Upper lobe of left lung (tissue), 4 donors: ENCODE results near the gene RBBP4.

ENCODE experiments used
- CTCF ChIP-seq, 6 experiments: fragments of 450-650 bp in 4 of 6; fragments of 200-600 bp in 2 of 6; sonication (generic) in 2 of 6; IDR thresholded peaks; one replicate each; pipeline ENCODE4 v1.5.1; 2016 to 2019; ENCODE audit warnings: antibody characterized with exemption in 6 of 6
- POLR2A ChIP-seq, 4 donors: fragments of 450-650 bp; IDR thresholded peaks; one replicate each; pipeline ENCODE4 v1.5.1; 2016 to 2017; ENCODE audit warnings: antibody characterized with exemption in 4 of 4, mild to moderate bottlenecking in 2 of 4
- POLR2AphosphoS5 ChIP-seq, 2 donors: sonication (generic); formaldehyde crosslinking; IDR thresholded peaks; one replicate each; pipeline ENCODE4 v1.5.1; 2017; ENCODE audit warnings: antibody characterized with exemption in 2 of 2

GRCh38 chr1:32714277-32714676, 63.3 kb downstream of the RBBP4 start:
- TF ChIP-seq POLR2A (IDR thresholded peaks at IDR 0.05) (no peak), CTCF (IDR thresholded peaks at IDR 0.05) (no peak), POLR2AphosphoS5 (IDR thresholded peaks at IDR 0.05) (no peak)
